Erythroblast (primary cell): ENCODE measurements around the gene IPO11.

Source experiments
- GATA1 ChIP-seq: IDR thresholded peaks from 2 replicates; pipeline ENCODE4 v1.6.1; 2011; ENCODE audit warnings: low read depth, mild to moderate bottlenecking, control low read depth, low read length, moderate library complexity
- POLR2A ChIP-seq: IDR thresholded peaks from 2 replicates; pipeline ENCODE4 v1.6.1; 2011; ENCODE audit warnings: mild to moderate bottlenecking, low read length

GRCh38 chr5:62522811-62523210 is 110.2 kb downstream of the IPO11 start:
- TF ChIP-seq POLR2A (no peak), GATA1 (no peak)
